Activated CD4-positive, alpha-beta T cell treated with anti-CD3 and anti-CD28 coated beads for 36 hours (primary cell): ENCODE measurements around the gene KRTAP5-7. TPM values are rescaled to one million over a fixed set of nuclear protein-coding genes. Genes with fewer than 3 reads are reported as not detected.
"Not testable (repeated sequence)": the region's sequence is repeated elsewhere in the genome, so short reads cannot be mapped to it uniquely, and the experiment has no call there.

ENCODE experiments used
- ATAC-seq: fragments of 200-7000 bp; cut with Tn5 transposase; one replicate; pipeline ENCODE4 v1.10.0; 2021; ENCODE audit warnings: mild to moderate bottlenecking, moderate library complexity
- CTCF ChIA-PET: fragments of 350-600 bp; sonication (Branson Sonifier 250); formaldehyde crosslinking; loops from one replicate; lab custom pipeline; 2021; ENCODE audit warnings: antibody characterized with exemption; lab: Charles Lee
- POLR2A ChIA-PET: fragments of 350-600 bp; sonication (Branson Sonifier 250); formaldehyde crosslinking; loops from one replicate; lab custom pipeline; 2021; ENCODE audit warnings: antibody characterized with exemption, inconsistent platforms; lab: Charles Lee
- DNase-seq: peaks from one replicate; pipeline ENCODE4 v3.0.0-alpha.2; 2020
- H3K27ac Mint-ChIP-seq: one replicate; pipeline ENCODE4 v1.8.0; 2021; ENCODE audit warnings: mixed read lengths
- H3K27me3 Mint-ChIP-seq: one replicate; pipeline ENCODE4 v1.8.0; 2021; ENCODE audit warnings: mixed read lengths
- H3K36me3 Mint-ChIP-seq: one replicate; pipeline ENCODE4 v1.8.0; 2021; ENCODE audit warnings: low read depth, mixed read lengths
- H3K4me1 Mint-ChIP-seq: one replicate; pipeline ENCODE4 v1.8.0; 2021; ENCODE audit warnings: mixed read lengths
- H3K4me3 Mint-ChIP-seq: one replicate; pipeline ENCODE4 v1.8.0; 2021; ENCODE audit warnings: mild to moderate bottlenecking, moderate library complexity, mixed read lengths
- H3K9me3 Mint-ChIP-seq: one replicate; pipeline ENCODE4 v1.8.0; 2021; ENCODE audit warnings: low read depth, mixed read lengths
- intact Hi-C, 2 experiments: fragments of 100-400 bp; cut with DNase I in 1 of 2; cut with micrococcal nuclease in 1 of 2; formaldehyde crosslinking; loops; one replicate each; pipeline versions ENCODE4 v1.14.2 to v1.15.1; 2022 to 2024; cut with DNase I, micrococcal nuclease
- total RNA-seq, 2 experiments: library from RNA; stranded (reverse); gene quantifications; one replicate each; pipeline ENCODE4 v1.2.3, GENCODE V29; 2021

Gene KRTAP5-7
- total RNA-seq, 2 experiments from 2014 or later: 0.16 TPM; not detected in 1

GRCh38 chr11:71539017-71539416 is 11.9 kb downstream of the KRTAP5-7 start:
- POLR2A ChIA-PET: no interaction called here
- ATAC-seq: no peak

GRCh38 chr11:71539971-71540370 is 12.9 kb downstream of the KRTAP5-7 start:
- intact Hi-C loops: loop anchor here in 1 of 2 experiments (5.0 kb wide), 1 partner anchor 93 kb away; the partner anchor contains the start of gene DHCR7
- H3K27me3 Mint-ChIP-seq, POLR2A ChIA-PET, H3K9me3 Mint-ChIP-seq, H3K27ac Mint-ChIP-seq, H3K36me3 Mint-ChIP-seq, ATAC-seq, H3K4me3 Mint-ChIP-seq, CTCF ChIA-PET, DNase-seq: not testable (repeated sequence)
- peaks cover 22% of the 10 kb centered on the region for H3K4me1 Mint-ChIP-seq

More at GRCh38 chr11:71539017-71539416, 11.9 kb downstream of the KRTAP5-7 start:
- intact Hi-C loops: no loop called here
- Mint-ChIP-seq H3K36me3 (no peaks in the 10 kb centered on the region), H3K4me3 (no peak overlapping the region), H3K27me3 (peaks cover 5% of the 10 kb centered on the region), H3K9me3 (peaks cover 9% of the 10 kb centered on the region), H3K4me1 (peaks cover 18% of the 10 kb centered on the region), H3K27ac (no peak overlapping the region)
- CTCF ChIA-PET: no interaction called here
- DNase-seq: no peak

GRCh38 chr11:71540521-71541304 is 13.6 kb downstream of the KRTAP5-7 start:
- DNase-seq (peak; percentile 8), ATAC-seq (peak; percentile 47)
- intact Hi-C loops: loop anchor here in 1 of 2 experiments (5.0 kb wide), 1 partner anchor 93 kb away; the partner anchor contains the start of gene DHCR7
- peak overlapping the region; percentile 16 for H3K27ac Mint-ChIP-seq
- H3K9me3 Mint-ChIP-seq, CTCF ChIA-PET, H3K36me3 Mint-ChIP-seq, H3K4me3 Mint-ChIP-seq, POLR2A ChIA-PET, H3K27me3 Mint-ChIP-seq: not testable (repeated sequence)
- peaks cover 22% of the 10 kb centered on the region for H3K4me1 Mint-ChIP-seq

GRCh38 chr11:71542382-71542781 is 15.3 kb downstream of the KRTAP5-7 start:
- POLR2A ChIA-PET: no interaction called here

GRCh38 chr11:71542879-71543777 is 16.1 kb downstream of the KRTAP5-7 start:
- Mint-ChIP-seq H3K9me3 (peaks cover 9% of the 10 kb centered on the region), H3K4me1 (peaks cover 22% of the 10 kb centered on the region), H3K36me3 (no peaks in the 10 kb centered on the region), H3K27ac (no peak overlapping the region), H3K27me3 (peaks cover 19% of the 10 kb centered on the region), H3K4me3 (no peak overlapping the region)
- DNase-seq (peak; percentile 44), ATAC-seq (peak; percentile 66)
- ChIA-PET CTCF (no interaction called here), POLR2A (no interaction called here)
- intact Hi-C loops: loop anchor here in 1 of 2 experiments (5.0 kb wide), 1 partner anchor 96 kb away; the partner anchor contains the start of gene DHCR7

More at GRCh38 chr11:71542382-71542781, 15.3 kb downstream of the KRTAP5-7 start:
- DNase-seq: no peak
- CTCF ChIA-PET: interaction anchor here (0.6 kb wide), 1 partner anchor 8 kb away, joined by 4 read pairs; no protein-coding TSS in a partner anchor
- Mint-ChIP-seq H3K9me3 (peaks cover 9% of the 10 kb centered on the region), H3K4me3 (no peak overlapping the region), H3K27me3 (peaks cover 13% of the 10 kb centered on the region), H3K27ac (no peak overlapping the region), H3K36me3 (no peaks in the 10 kb centered on the region), H3K4me1 (peaks cover 22% of the 10 kb centered on the region)
- no peak for ATAC-seq
- intact Hi-C loops: loop anchor here in 1 of 2 experiments (5.0 kb wide), 1 partner anchor 95 kb away; the partner anchor contains the start of gene DHCR7

GRCh38 chr11:71543866-71544265 is 16.8 kb downstream of the KRTAP5-7 start:
- DNase-seq: peak; percentile 17
- ChIA-PET POLR2A (no interaction called here), CTCF (no interaction called here)
- Mint-ChIP-seq H3K4me3 (no peak overlapping the region), H3K27ac (no peak overlapping the region), H3K27me3 (peaks cover 19% of the 10 kb centered on the region), H3K9me3 (peaks cover 9% of the 10 kb centered on the region), H3K4me1 (peaks cover 22% of the 10 kb centered on the region), H3K36me3 (no peaks in the 10 kb centered on the region)
- no peak for ATAC-seq
- intact Hi-C loops: loop anchor here in 1 of 2 experiments (5.0 kb wide), 1 partner anchor 97 kb away; the partner anchor contains the start of gene DHCR7

GRCh38 chr11:71544525-71545214 is 17.6 kb downstream of the KRTAP5-7 start:
- H3K36me3 Mint-ChIP-seq: no peaks in the 10 kb centered on the region
- no peak overlapping the region for H3K4me3 Mint-ChIP-seq
- CTCF ChIA-PET: interaction anchor here (0.5 kb wide), 1 partner anchor 164 kb away, joined by 3 read pairs; no protein-coding TSS in a partner anchor
- POLR2A ChIA-PET: no interaction called here
- peaks cover 19% of the 10 kb centered on the region for H3K27me3 Mint-ChIP-seq
- intact Hi-C loops: loop anchor here in 1 of 2 experiments (5.0 kb wide), 1 partner anchor 97 kb away; the partner anchor contains the start of gene DHCR7
- no peak for ATAC-seq
- H3K4me1 Mint-ChIP-seq: peaks cover 22% of the 10 kb centered on the region
- DNase-seq: no peak
- peaks cover 9% of the 10 kb centered on the region for H3K9me3 Mint-ChIP-seq
- H3K27ac Mint-ChIP-seq: no peak overlapping the region

- H3K27ac Mint-ChIP-seq: no peak overlapping the region
- H3K9me3 Mint-ChIP-seq: peaks cover 9% of the 10 kb centered on the region
- CTCF ChIA-PET: no interaction called here
- peaks cover 22% of the 10 kb centered on the region for H3K4me1 Mint-ChIP-seq
- POLR2A ChIA-PET: no interaction called here
- no peak overlapping the region for H3K4me3 Mint-ChIP-seq
- H3K36me3 Mint-ChIP-seq: no peaks in the 10 kb centered on the region
- DNase-seq (no peak), ATAC-seq (no peak)
- peaks cover 20% of the 10 kb centered on the region for H3K27me3 Mint-ChIP-seq
- intact Hi-C loops: no loop called here
Observed at GRCh38 chr11:71545405-71545966, 18.4 kb downstream of the KRTAP5-7 start.

GRCh38 chr11:71548120-71548519 is 21.1 kb downstream of the KRTAP5-7 start, which contains the start of gene KRTAP5-9:
Gene KRTAP5-9 (plus strand): TSS chr11:71548420. CDS start chr11:71548658, 238 bp downstream.
- Mint-ChIP-seq H3K27ac (no peak within 1 kb of the TSS), H3K36me3 (no peaks in the 10 kb centered on the region), H3K9me3 (no peaks in the 10 kb centered on the region), H3K27me3 (peaks cover 16% of the 10 kb centered on the region), H3K4me1 (peaks cover 15% of the 10 kb centered on the region), H3K4me3 (no peak within 1 kb of the TSS)
- ATAC-seq (no peak), DNase-seq (no peak)
- ChIA-PET POLR2A (no interaction called here), CTCF (no interaction called here)
- intact Hi-C loops: no loop called here

GRCh38 chr11:71548716-71549151 is 21.7 kb downstream of the KRTAP5-7 start:
- H3K4me1 Mint-ChIP-seq: peaks cover 9% of the 10 kb centered on the region
- H3K36me3 Mint-ChIP-seq: no peaks in the 10 kb centered on the region
- no peak overlapping the region for H3K27ac Mint-ChIP-seq
- ATAC-seq (no peak), DNase-seq (no peak)
- H3K4me3 Mint-ChIP-seq: no peak overlapping the region
- ChIA-PET CTCF (no interaction called here), POLR2A (no interaction called here)
- peaks cover 16% of the 10 kb centered on the region for H3K27me3 Mint-ChIP-seq
- intact Hi-C loops: no loop called here
- H3K9me3 Mint-ChIP-seq: no peaks in the 10 kb centered on the region
